H1 (cell line): ENCODE results near the gene EED. TPM values are rescaled to one million over a fixed set of nuclear protein-coding genes. Genes with fewer than 3 reads are reported as not detected.

Experiments
- BRCA1 ChIP-seq: IDR thresholded peaks from 2 replicates; pipeline ENCODE4 v1.6.1; 2012; ENCODE audit warnings: low read depth, low read length, improper control_type of control experiment
- CHD1 ChIP-seq: IDR thresholded peaks from 2 replicates; pipeline ENCODE4 v1.6.1; 2012; ENCODE audit warnings: low read depth, low read length, improper control_type of control experiment
- E2F6 ChIP-seq: IDR thresholded peaks from 2 replicates; pipeline ENCODE4 v1.6.1; 2012; ENCODE audit warnings: inconsistent platforms
- FOSL1 ChIP-seq: IDR thresholded peaks from 2 replicates; pipeline ENCODE4 v1.6.1; 2011; ENCODE audit warnings: mild to moderate bottlenecking, low read depth, low read length, moderate library complexity; ENCODE audit not compliant: insufficient read depth
- GTF2F1 ChIP-seq: IDR thresholded peaks from 2 replicates; pipeline ENCODE4 v1.6.1; 2012; ENCODE audit warnings: low read depth, low read length, improper control_type of control experiment, borderline replicate concordance
- JUN ChIP-seq: IDR thresholded peaks from 2 replicates; pipeline ENCODE4 v1.6.1; 2011; ENCODE audit warnings: low read depth, mild to moderate bottlenecking, improper control_type of control experiment, low read length
- JUND ChIP-seq: IDR thresholded peaks from 2 replicates; pipeline ENCODE4 v1.6.1; 2011; ENCODE audit warnings: mild to moderate bottlenecking, improper control_type of control experiment, low read length
- POLR2AphosphoS5 ChIP-seq: IDR thresholded peaks from 2 replicates; pipeline ENCODE4 v1.6.1; 2011; ENCODE audit warnings: low read depth, low read length
- SIN3A ChIP-seq, 2 experiments: IDR thresholded peaks in 1 of 2; conservative IDR thresholded peaks in 1 of 2; 2 replicates each; pipeline ENCODE4 v1.6.1; 2011 to 2012; ENCODE audit warnings: low read length in 2 of 2, improper control_type of control experiment in 1 of 2, low read depth in 1 of 2, mild to moderate bottlenecking in 1 of 2
- TAF7 ChIP-seq: optimal IDR thresholded peaks from 2 replicates; pipeline ENCODE3; 2011; ENCODE audit warnings: low read depth, mild to moderate bottlenecking, inconsistent platforms, low read length, moderate library complexity, borderline replicate concordance
- polyA plus RNA-seq, 7 experiments: library from polyadenylated mRNA; depleted of rRNA in 3 of 7; stranded (reverse) in 5 of 7; unstranded in 2 of 7; fragments of >200 nt in 5 of 7; fragments of 200-250 nt in 2 of 7; gene quantifications; 1 replicate in 5 of 7; 2 replicates in 1 of 7; 4 replicates in 1 of 7; pipeline versions ENCODE4 v1.2.1 to v1.2.3, GENCODE V29; 2011 to 2013; ENCODE audit warnings: missing spikeins in 2 of 7, mixed read lengths in 2 of 7
- total RNA-seq: library from RNA; stranded (reverse); fragmentation: NEBNext Ultra II Directional; extraction: Animal tissue kit (Norgen Biotek cat#: 25700); gene quantifications from 2 replicates; pipeline ENCODE4 v1.2.1, GENCODE V29; 2021

Gene EED
- total and polyA plus RNA-seq, 2 of the 8 experiments (the other 6 are each of a cell fraction or from before 2014, with no cell fraction given): 12.6 to 26.9 TPM

GRCh38 chr11:86243396-86243795 lies 1.2 kb upstream of the EED start (continued):
- TF ChIP-seq E2F6 (no peak), JUN (no peak), BRCA1 (no peak), CHD1 (no peak), FOSL1 (no peak), TAF7 (no peak), POLR2AphosphoS5 (no peak), SIN3A (conservative IDR thresholded peaks at IDR 0.05 in 1 of 2, IDR thresholded peaks at IDR 0.05 in 1 of 2; ENCODE audit: low read depth in 1 of 2, low read length in 2 of 2) (no peak), GTF2F1 (no peak), JUND (no peak)
